ENCODE results near the gene ELMOD1. TPM values are rescaled to one million over a fixed set of nuclear protein-coding genes. Genes with fewer than 3 reads are reported as not detected.

ELMOD1 gene
- total and polyA plus RNA-seq, 10 of the 15 experiments (the other 5 are each of a cell fraction or from before 2014, with no cell fraction given), result not detected

DNA sequence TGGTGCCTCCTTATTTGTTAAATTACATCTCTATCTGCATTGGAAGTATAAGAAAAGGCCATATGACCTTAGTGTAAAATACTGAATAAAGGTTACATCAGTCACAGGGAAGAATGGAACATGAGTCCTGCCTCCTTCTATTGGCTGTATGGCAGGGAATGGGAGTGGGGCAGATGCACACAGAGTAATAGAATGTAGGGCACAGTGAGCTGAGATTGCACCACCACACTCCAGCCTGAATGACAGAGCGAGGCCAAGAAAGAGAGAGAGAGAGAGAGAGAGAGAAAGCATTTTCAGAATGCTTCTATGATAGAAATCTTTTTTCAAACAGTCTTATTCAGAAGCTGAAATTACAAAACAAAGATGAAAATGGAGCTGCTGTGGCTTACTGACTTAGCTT is 62.1 kb downstream of the ELMOD1 start:
- peaks cover 0 to 3% of the 10 kb centered on the region in 2 experiments; a peak in 2 of 4 replicates for H3K27me3 ChIP-seq (replicated peaks in 1 of 2; ENCODE audit: control insufficient read depth in 2 of 2, insufficient read depth in 2 of 2, low read length in 1 of 2)
- no peaks in the 10 kb centered on the region for H3K36me3 ChIP-seq (ENCODE audit: control insufficient read depth in 2 of 2, insufficient read depth in 2 of 2, low read length in 1 of 2)
- no peak for DNase-seq (ENCODE audit: low read depth, low spot score)
- SMC1A ChIA-PET (ENCODE audit: uncharacterized antibody, unreplicated experiment), result interaction anchor here (0.9 to 4.1 kb wide), 12 partner anchors 12 to 118 kb away, joined by 3 to 37 read pairs (median 4); no protein-coding TSS in a partner anchor
- FAIRE-seq, result no peak
- no peak overlapping the region for H3K9ac ChIP-seq (ENCODE audit: control insufficient read depth, insufficient read depth, low read length)
- 45% methylated on average over 1 of the region's 1 CpG for WGBS (ENCODE audit: insufficient coverage, insufficient replicate concordance, low lambda C conversion rate, missing lambda C conversion rate)
- H3K4me1 ChIP-seq (ENCODE audit: control insufficient read depth, insufficient read depth, low read length), result no peaks in the 10 kb centered on the region
- H3K4me2 ChIP-seq (ENCODE audit: control insufficient read depth, insufficient read depth), result no peak overlapping the region
- no peaks in the 10 kb centered on the region for H4K20me1 ChIP-seq (ENCODE audit: control insufficient read depth, insufficient read depth)
- no peak for ATAC-seq
- intact Hi-C loops (cut with micrococcal nuclease; ENCODE audit: unreplicated experiment), result no loop called here
- H2AFZ ChIP-seq (ENCODE audit: control insufficient read depth, low read depth, low read length), result no peak overlapping the region
- CTCF ChIA-PET, result interaction anchor here (1.4 to 4.9 kb wide), 7 partner anchors 14 to 51 kb away, joined by 4 to 46 read pairs (median 7); no protein-coding TSS in a partner anchor
- RAD21 ChIA-PET (ENCODE audit: unreplicated experiment), result no interaction called here
- H3K27ac ChIP-seq (ENCODE audit: control insufficient read depth, insufficient read depth), result no peak overlapping the region
- H3K79me2 ChIP-seq (ENCODE audit: control insufficient read depth, insufficient read depth, low read length), result no peaks in the 10 kb centered on the region
- POLR2A ChIA-PET, result no interaction called here
- H3K4me3 ChIP-seq, result no peak overlapping the region
- H3K9me3 ChIP-seq (replicated peaks; ENCODE audit: control insufficient read depth, insufficient read depth, low read length), result no peaks in the 10 kb centered on the region
- in situ Hi-C loops (cut with MboI), result no loop called here
- no TSS peak for BruUV-seq (replicated peaks)
- TF ChIP-seq FOXM1 (IDR thresholded peaks at IDR 0.05; ENCODE audit: low read depth, low read length) (no peak), ETV6 (conservative IDR thresholded peaks at IDR 0.05 in 1 of 2, IDR thresholded peaks at IDR 0.05 in 1 of 2; ENCODE audit: borderline replicate concordance in 1 of 2, low read depth in 1 of 2) (no peak), SUPT20H (IDR thresholded peaks at IDR 0.05; ENCODE audit: borderline replicate concordance, control insufficient read depth, low read depth, low read length) (no peak), RB1 (IDR thresholded peaks at IDR 0.05; ENCODE audit: borderline replicate concordance) (no peak), LARP7 (IDR thresholded peaks at IDR 0.05) (no peak), EED (IDR thresholded peaks at IDR 0.05; ENCODE audit: low read depth) (no peak), GABPA (IDR thresholded peaks at IDR 0.05; ENCODE audit: low read depth) (no peak), CHD1 (IDR thresholded peaks at IDR 0.05; ENCODE audit: low read depth, low read length) (no peak), BACH1 (IDR thresholded peaks at IDR 0.05; ENCODE audit: borderline replicate concordance) (no peak), ZNF622 (IDR thresholded peaks at IDR 0.05) (no peak), KDM1A (IDR thresholded peaks at IDR 0.05; ENCODE audit: borderline replicate concordance) (no peak), REST (IDR thresholded peaks at IDR 0.05; ENCODE audit: low read depth, low read length) (no peak), E2F4 (IDR thresholded peaks at IDR 0.05; ENCODE audit: low read depth, low read length) (no peak), SIN3A (IDR thresholded peaks at IDR 0.05; ENCODE audit: low read depth, low read length) (no peak), RUNX3 (IDR thresholded peaks at IDR 0.05; ENCODE audit: low read length) (no peak), SUZ12 (IDR thresholded peaks at IDR 0.05; ENCODE audit: unreplicated experiment) (no peak), NBN (IDR thresholded peaks at IDR 0.05) (no peak), RCOR1 (conservative IDR thresholded peaks at IDR 0.05; ENCODE audit: low read depth, low read length) (no peak)
- TF ChIP-seq, protein P1, sequence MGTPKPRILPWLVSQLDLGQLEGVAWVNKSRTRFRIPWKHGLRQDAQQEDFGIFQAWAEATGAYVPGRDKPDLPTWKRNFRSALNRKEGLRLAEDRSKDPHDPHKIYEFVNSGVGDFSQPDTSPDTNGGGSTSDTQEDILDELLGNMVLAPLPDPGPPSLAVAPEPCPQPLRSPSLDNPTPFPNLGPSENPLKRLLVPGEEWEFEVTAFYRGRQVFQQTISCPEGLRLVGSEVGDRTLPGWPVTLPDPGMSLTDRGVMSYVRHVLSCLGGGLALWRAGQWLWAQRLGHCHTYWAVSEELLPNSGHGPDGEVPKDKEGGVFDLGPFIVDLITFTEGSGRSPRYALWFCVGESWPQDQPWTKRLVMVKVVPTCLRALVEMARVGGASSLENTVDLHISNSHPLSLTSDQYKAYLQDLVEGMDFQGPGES (IDR thresholded peaks at IDR 0.05), result no peak

Measured in GM12878 (cell line).